A549 (cell line): ENCODE results near the gene TRIM27. TPM values are rescaled to one million over a fixed set of nuclear protein-coding genes. Genes with fewer than 3 reads are reported as not detected.

Source experiments
- ATAC-seq, 2 experiments: fragments of 200-7000 bp in 1 of 2; fragments of >200 bp in 1 of 2; cut with Nextera tagmentation in 1 of 2; cut with Tn5 transposase in 1 of 2; 3 replicates each; pipeline versions ENCODE4 v1.8.0 to v1.9.1; 2018 to 2020; ENCODE audit warnings: mild to moderate bottlenecking in 1 of 2, moderate library complexity in 1 of 2
- CTCF ChIA-PET: fragments of 300-600 bp; sonication (Branson Sonifier 250); formaldehyde crosslinking; extraction: SDS; loops from one replicate; lab custom pipeline; 2021; ENCODE audit warnings: antibody characterized with exemption, inconsistent platforms; lab: Yijun Ruan, JAX
- POLR2A ChIA-PET: fragments of 350-600 bp; formaldehyde crosslinking; extraction: SDS; loops from one replicate; lab custom pipeline; 2021; ENCODE audit warnings: antibody characterized with exemption, inconsistent platforms; lab: Yijun Ruan, JAX
- DNase-seq, 2 experiments: peaks; one replicate each; pipeline versions ENCODE4 v3.0.0 to v3.0.0-alpha.2; 2011 to 2016; ENCODE audit warnings: low read depth in 1 of 2, low spot score in 1 of 2
- FAIRE-seq: peaks from 2 replicates; lab custom pipeline; 2011; peaks lifted over from hg19 to GRCh38; lab: Jason Lieb, UNC
- H3K27ac ChIP-seq, 2 experiments: fragments of >200 bp; sonication (Bioruptor Twin); formaldehyde crosslinking; 3 replicates each; pipeline ENCODE4 v1.5.1; 2016 to 2017
- H3K4me1 ChIP-seq: fragments of >200 bp; sonication (Bioruptor Twin); formaldehyde crosslinking; 3 replicates; pipeline ENCODE4 v1.6.1; 2016
- H3K4me2 ChIP-seq: fragments of >200 bp; sonication (Bioruptor Twin); formaldehyde crosslinking; 3 replicates; pipeline ENCODE4 v1.6.1; 2016
- H3K4me3 ChIP-seq: fragments of >200 bp; sonication (Bioruptor Twin); formaldehyde crosslinking; 3 replicates; pipeline ENCODE4 v1.5.1; 2016
- H3K9me3 ChIP-seq: fragments of >200 bp; sonication (Bioruptor Twin); formaldehyde crosslinking; 3 replicates; pipeline ENCODE4 v1.6.1; 2016
- CBX2 ChIP-seq: fragments of 200-600 bp; sonication (generic); IDR thresholded peaks from 2 replicates; pipeline ENCODE4 v1.6.1; 2016; ENCODE audit warnings: low read depth, mild to moderate bottlenecking, borderline replicate concordance
- CBX8 ChIP-seq: fragments of 200-600 bp; sonication (generic); IDR thresholded peaks from 2 replicates; pipeline ENCODE4 v1.6.1; 2016
- CEBPB ChIP-seq, 2 experiments: fragments of >200 bp in 1 of 2; sonication (Bioruptor Twin) in 1 of 2; formaldehyde crosslinking in 1 of 2; IDR thresholded peaks; 2 replicates each; pipeline ENCODE4 v1.6.1; 2012 to 2016
- ESRRA ChIP-seq: fragments of 150-350 bp; IDR thresholded peaks from 2 replicates; pipeline ENCODE4 v1.6.1; 2014; ENCODE audit warnings: mild to moderate bottlenecking, low read length, borderline replicate concordance
- FOSL2 ChIP-seq, 2 experiments: fragments of 450-650 bp in 1 of 2; fragments of >200 bp in 1 of 2; sonication (Bioruptor Twin) in 1 of 2; formaldehyde crosslinking; IDR thresholded peaks; 2 replicates each; pipeline versions ENCODE4 v1.5.0 to v1.6.1; 2016 to 2020; ENCODE audit warnings: mild to moderate bottlenecking in 1 of 2, moderate library complexity in 1 of 2
- GATA3 ChIP-seq: IDR thresholded peaks from 2 replicates; pipeline ENCODE4 v1.6.1; 2012; ENCODE audit warnings: borderline replicate concordance
- HMGXB4 ChIP-seq: fragments of 250-450 bp; sonication (Bioruptor Pico); IDR thresholded peaks from 2 replicates; pipeline ENCODE4 v1.5.0; 2021; ENCODE audit warnings: mild to moderate bottlenecking, moderate library complexity, borderline replicate concordance
- KDM5A ChIP-seq: fragments of 200-600 bp; sonication (generic); IDR thresholded peaks from 2 replicates; pipeline ENCODE4 v1.6.1; 2016; ENCODE audit warnings: antibody characterized with exemption, mild to moderate bottlenecking
- MAFK ChIP-seq: fragments of 450-650 bp; IDR thresholded peaks from 2 replicates; pipeline ENCODE4 v1.6.1; 2014; ENCODE audit not compliant: partially characterized antibody
- MYC ChIP-seq: IDR thresholded peaks from 2 replicates; pipeline ENCODE4 v1.6.1; 2012; ENCODE audit warnings: mild to moderate bottlenecking, inconsistent platforms, low read length, improper control_type of control experiment, borderline replicate concordance
- NFE2L2 ChIP-seq: fragments of 150-350 bp; conservative IDR thresholded peaks from 2 replicates; pipeline ENCODE4 v1.6.1; 2014; ENCODE audit warnings: low read length
- NPAS2 ChIP-seq: fragments of 250-450 bp; sonication (Bioruptor Pico); IDR thresholded peaks from 2 replicates; pipeline ENCODE4 v1.8.0; 2022; ENCODE audit warnings: mild to moderate bottlenecking, moderate library complexity, borderline replicate concordance
- NR3C1 ChIP-seq: fragments of >200 bp; sonication (Bioruptor Twin); formaldehyde crosslinking; IDR thresholded peaks from 3 replicates; pipeline ENCODE4 v1.6.1; 2017
- PBX3 ChIP-seq: IDR thresholded peaks from 2 replicates; pipeline ENCODE4 v1.6.1; 2012
- PHF8 ChIP-seq: fragments of 200-600 bp; sonication (generic); IDR thresholded peaks from 2 replicates; pipeline ENCODE4 v1.6.1; 2016; ENCODE audit warnings: low read depth, mild to moderate bottlenecking, antibody characterized with exemption, moderate library complexity, borderline replicate concordance
- POLR2A ChIP-seq: IDR thresholded peaks from 2 replicates; pipeline ENCODE4 v1.6.1; 2012; ENCODE audit warnings: mild to moderate bottlenecking, low read length
- RARB ChIP-seq: fragments of 250-450 bp; sonication (Bioruptor Pico); IDR thresholded peaks from 2 replicates; pipeline ENCODE4 v1.8.0; 2021; ENCODE audit warnings: mild to moderate bottlenecking, moderate library complexity
- RCOR1 ChIP-seq: fragments of 150-350 bp; IDR thresholded peaks from 2 replicates; pipeline ENCODE4 v1.6.1; 2014; ENCODE audit warnings: antibody characterized with exemption, low read length, low read depth
- SMC3 ChIP-seq: fragments of >200 bp; sonication (Bioruptor Twin); formaldehyde crosslinking; IDR thresholded peaks from 3 replicates; pipeline ENCODE4 v1.6.1; 2018; ENCODE audit warnings: inconsistent platforms
- TFCP2L1 ChIP-seq: fragments of 250-450 bp; sonication (Bioruptor Pico); IDR thresholded peaks from 2 replicates; pipeline ENCODE4 v1.5.0; 2021; ENCODE audit warnings: mild to moderate bottlenecking
- ZSCAN20 ChIP-seq: fragments of 250-450 bp; sonication (Bioruptor Pico); IDR thresholded peaks from 2 replicates; pipeline ENCODE4 v1.8.0; 2022; ENCODE audit warnings: mild to moderate bottlenecking, moderate library complexity
- WGBS: methylation state at CpG from one replicate; pipeline ENCODE4 v1.1.6; 2017; ENCODE audit errors: missing lambda C conversion rate; 5-methylcytosine and 5-hydroxymethylcytosine counted together
- polyA plus RNA-seq, 4 experiments: library from polyadenylated mRNA; depleted of rRNA in 3 of 4; stranded (reverse); fragments of >200 nt; fragmentation: RNase III in 1 of 4; extraction: RNeasy Plus Mini Kit Qiagen cat#74134 plus additional on column Dnase treatment in 1 of 4; gene quantifications; 2 replicates in 3 of 4; 3 replicates in 1 of 4; pipeline ENCODE4 v1.2.3, GENCODE V29; 2011 to 2017

The TRIM27 gene
- polyA plus RNA-seq, 2 of the 4 experiments (the other 2 are of a cell fraction): 27.8 to 50.1 TPM

- no peak overlapping the region for H3K4me2 ChIP-seq
- H3K9me3 ChIP-seq: no peaks in the 10 kb centered on the region
- no peak overlapping the region for H3K4me3 ChIP-seq
- 86% methylated on average over 5 of the region's 5 CpGs for WGBS
- peaks cover 5% of the 10 kb centered on the region; the same call in 1 of the 3 replicates for H3K4me1 ChIP-seq
- TF ChIP-seq KDM5A (no peak), MYC (no peak), HMGXB4 (no peak), ZSCAN20 (CRISPR knock-in tag) (no peak), GATA3 (no peak), PBX3 (no peak), POLR2A (no peak), MAFK (no peak), CBX8 (no peak)
- no peak for FAIRE-seq
- ATAC-seq: no peak
- CTCF ChIA-PET: no interaction called here
- DNase-seq: no peak
- POLR2A ChIA-PET: no interaction called here
- H3K27ac ChIP-seq: no peak overlapping the region
These were observed 4.1 kb upstream of the TRIM27 start for GRCh38 chr6:28927846-28928245.

- DNase-seq (peak in 1 of 2 experiments; percentile 22), FAIRE-seq (no peak), ATAC-seq (peak; percentile 44 to 67)
- H3K9me3 ChIP-seq: no peaks in the 10 kb centered on the region
- H3K4me3 ChIP-seq: peak overlapping the region; percentile 97
- POLR2A ChIA-PET: interaction anchor here (0.9 to 2.2 kb wide), 11 partner anchors 13 to 85 kb away, joined by 3 to 10 read pairs (median 6); no protein-coding TSS in a partner anchor
- peak overlapping the region; percentile 88 for H3K4me2 ChIP-seq
- TF ChIP-seq NPAS2: no peak
- no peak for TF ChIP-seq CBX8
- TF ChIP-seq SMC3: no peak
- no peak for TF ChIP-seq RCOR1
- no peak for TF ChIP-seq PHF8
- no peak for TF ChIP-seq NR3C1
- no peak for TF ChIP-seq TFCP2L1 (CRISPR knock-in tag)
- TF ChIP-seq MYC: no peak
- TF ChIP-seq ESRRA: no peak
- TF ChIP-seq CEBPB (IDR thresholded peaks at IDR 0.05): no peak
- TF ChIP-seq CBX2: no peak
- 2% methylated on average over 12 of the region's 33 CpGs for WGBS
- CTCF ChIA-PET: interaction anchor here (1.2 to 2.7 kb wide), 4 partner anchors 18 to 93 kb away, joined by 4 to 14 read pairs (median 5); no protein-coding TSS in a partner anchor
- H3K27ac ChIP-seq: peak overlapping the region; percentile 96 to 99
- peaks cover 17% of the 10 kb centered on the region for H3K4me1 ChIP-seq
These were observed 916 bp downstream of the TRIM27 start for GRCh38 chr6:28922821-28923317.

- ATAC-seq (peak; percentile 7 to 39; a peak in 2 of 6 replicates), FAIRE-seq (no peak), DNase-seq (peak; percentile 62 to 68)
- POLR2A ChIA-PET: interaction anchor here (1.0 to 2.2 kb wide), 5 partner anchors 13 to 27 kb away, joined by 3 to 6 read pairs (median 6); no protein-coding TSS in a partner anchor
- 17% methylated on average over 9 of the region's 10 CpGs for WGBS
- TF ChIP-seq MAFK (peak; percentile 82), NFE2L2 (peak; percentile 37; the same call in 1 of the 2 replicates), RARB (CRISPR knock-in tag) (no peak), FOSL2 (IDR thresholded peaks at IDR 0.05) (no peak), FOSL2 (CRISPR knock-in tag; IDR thresholded peaks at IDR 0.05) (peak; percentile 74)
- Histone ChIP-seq H3K9me3 (no peaks in the 10 kb centered on the region), H3K4me2 (peak overlapping the region; percentile 88), H3K4me1 (peaks cover 17% of the 10 kb centered on the region), H3K4me3 (peak overlapping the region; percentile 97), H3K27ac (peak overlapping the region; percentile 96 to 99)
- CTCF ChIA-PET: interaction anchor here (1.2 to 2.7 kb wide), 3 partner anchors 19 to 85 kb away, joined by 4 to 14 read pairs (median 5); no protein-coding TSS in a partner anchor
These were observed 1.6 kb downstream of the TRIM27 start for GRCh38 chr6:28922004-28922820.
